Smooth muscle cell of bladder (primary cell): ENCODE results near the gene OR10A3. TPM values are rescaled to one million over a fixed set of nuclear protein-coding genes. Genes with fewer than 3 reads are reported as not detected.

Experiments used
- total RNA-seq: library from RNA; depleted of rRNA; stranded (reverse); fragments of >200 nt; gene quantifications from 2 replicates; pipeline ENCODE4 v1.2.3, GENCODE V29; 2014

OR10A3 gene, protein sequence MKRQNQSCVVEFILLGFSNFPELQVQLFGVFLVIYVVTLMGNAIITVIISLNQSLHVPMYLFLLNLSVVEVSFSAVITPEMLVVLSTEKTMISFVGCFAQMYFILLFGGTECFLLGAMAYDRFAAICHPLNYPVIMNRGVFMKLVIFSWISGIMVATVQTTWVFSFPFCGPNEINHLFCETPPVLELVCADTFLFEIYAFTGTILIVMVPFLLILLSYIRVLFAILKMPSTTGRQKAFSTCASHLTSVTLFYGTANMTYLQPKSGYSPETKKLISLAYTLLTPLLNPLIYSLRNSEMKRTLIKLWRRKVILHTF
- total RNA-seq = not detected in 2 replicates

GRCh38 chr11:7941608-7942007, at the start of gene OR10A3:
Gene OR10A3, minus strand, starts transcription at chr11:7941708. Its CDS starts 2,188 bp downstream, at chr11:7939520.

DNA sequence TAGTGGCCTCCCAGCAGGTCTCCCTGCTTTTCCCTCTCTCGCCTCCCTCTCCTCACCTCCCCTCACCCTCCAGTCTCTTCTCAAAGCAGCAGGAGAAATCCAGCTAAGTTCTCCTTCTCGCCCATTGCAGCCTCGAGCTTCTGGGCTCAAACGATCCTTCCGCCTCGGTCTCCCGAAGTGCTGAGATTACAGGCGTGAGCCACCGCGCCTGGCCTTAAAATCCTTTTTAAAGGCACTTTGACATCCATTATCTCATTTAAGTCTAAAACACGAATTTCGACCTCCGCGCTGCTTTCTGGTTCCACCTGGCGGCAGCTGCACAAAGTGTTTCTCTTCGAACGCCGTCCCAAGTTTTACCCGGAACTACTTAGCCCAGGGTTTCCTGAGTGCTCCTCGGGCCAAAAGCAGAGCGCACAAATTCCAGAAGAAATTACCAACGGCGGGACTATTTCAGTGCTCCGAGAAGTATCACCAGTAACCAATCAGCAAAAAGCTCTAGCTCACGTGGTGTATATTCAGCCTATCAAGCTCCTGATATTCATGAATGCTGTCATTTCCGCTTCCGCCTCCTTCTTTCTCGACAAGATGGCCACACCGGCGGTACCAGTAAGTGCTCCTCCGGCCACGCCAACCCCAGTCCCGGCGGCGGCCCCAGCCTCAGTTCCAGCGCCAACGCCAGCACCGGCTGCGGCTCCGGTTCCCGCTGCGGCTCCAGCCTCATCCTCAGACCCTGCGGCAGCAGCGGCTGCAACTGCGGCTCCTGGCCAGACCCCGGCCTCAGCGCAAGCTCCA, 45.5 kb upstream of the OR10A3 start, which contains the start of gene EIF3F:
TSS of gene EIF3F (plus strand) at position 570 of the 792 bp plus-strand sequence. CDS start at position 586, 16 bp downstream.

GRCh38 chr11:7965386-7965785, 23.9 kb upstream of the OR10A3 start, which contains the start of gene NLRP10:
Gene NLRP10, minus strand, starts transcription at chr11:7965447. Its CDS starts 1,952 bp downstream, at chr11:7963495.

DNA sequence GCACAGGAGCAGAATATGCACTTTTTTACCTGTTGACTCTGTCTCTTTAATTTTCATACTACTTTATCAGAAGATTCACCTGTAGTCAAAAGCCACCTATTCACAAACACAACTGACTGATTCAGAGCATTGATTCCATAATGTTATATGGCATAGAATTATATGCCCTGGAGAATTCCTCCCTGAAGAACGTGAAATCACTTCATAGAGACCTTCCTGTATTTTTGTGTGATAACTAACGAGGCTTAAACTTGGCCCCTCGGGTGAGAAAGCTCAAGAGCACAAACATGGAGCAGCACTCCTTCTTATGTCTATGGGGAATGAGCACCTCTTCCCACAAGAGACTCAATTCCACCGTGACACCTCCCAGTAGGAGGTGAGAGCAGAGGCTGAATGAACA, 10.3 kb downstream of the OR10A3 start, which contains the start of gene OR10A6:
TSS of gene OR10A6 (minus strand) at position 101 of the 400 bp plus-strand sequence. CDS start 2,606 bp downstream, outside the sequence.

Other genes starting within 250 kb of the OR10A3 start
- not detected in 2 replicates for gene OVCH2, start 235.2 kb downstream of the OR10A3 start, total RNA-seq
- not detected in 2 replicates for gene OR5P2, start 144.8 kb downstream of the OR10A3 start, total RNA-seq
- not detected in 2 replicates for gene OR5P3, start 110.9 kb downstream of the OR10A3 start, total RNA-seq
- not detected in 2 replicates for gene OR10A6, start 10.4 kb downstream of the OR10A3 start, total RNA-seq
- 0.09 and 0.14 TPM in 2 replicates for gene NLRP10, start 23.7 kb upstream of the OR10A3 start, total RNA-seq
- 256 and 283 TPM in 2 replicates for gene EIF3F, start 45.6 kb upstream of the OR10A3 start, total RNA-seq
- 15.2 and 21.6 TPM in 2 replicates for gene TUB, start 139.5 kb upstream of the OR10A3 start, total RNA-seq
- not detected in 2 replicates for gene RIC3, start 227.3 kb upstream of the OR10A3 start, total RNA-seq